Right atrium auricular region (tissue), 2 donors: Measurements from ENCODE around the gene PFKFB2. TPM values are rescaled to one million over a fixed set of nuclear protein-coding genes. Genes with fewer than 3 reads are reported as not detected.

Source experiments
- DNase-seq: peaks from one replicate; pipeline ENCODE4 v3.0.0-alpha.2; 2019; ENCODE audit warnings: low spot score
- H3K27ac ChIP-seq, 2 donors: fragments of 200-600 bp; sonication (generic); 1 replicate in 1 of 2; 2 replicates in 1 of 2; pipeline ENCODE4 v1.5.1; 2016 to 2019
- H3K27me3 ChIP-seq, 2 donors: fragments of 200-600 bp; sonication (generic); one replicate each; pipeline versions ENCODE4 v1.5.1 to v1.6.0; 2017 to 2019
- H3K36me3 ChIP-seq: fragments of 200-600 bp; sonication (generic); one replicate; pipeline ENCODE4 v1.5.1; 2016
- H3K4me1 ChIP-seq, 2 donors: fragments of 200-600 bp; sonication (generic); one replicate each; pipeline versions ENCODE4 v1.5.1 to v1.6.0; 2017 to 2019
- H3K4me3 ChIP-seq, 2 donors: fragments of 200-600 bp; sonication (generic); 1 replicate in 1 of 2; 2 replicates in 1 of 2; pipeline ENCODE4 v1.5.1; 2017 to 2019; ENCODE audit warnings: mild to moderate bottlenecking in 1 of 2, moderate library complexity in 1 of 2
- H3K9me3 ChIP-seq, 2 donors: fragments of 200-600 bp; sonication (generic); one replicate each; pipeline ENCODE4 v1.5.1; 2019
- CTCF ChIP-seq, 2 donors: fragments of 200-600 bp; sonication (generic); IDR thresholded peaks; one replicate each; pipeline ENCODE4 v1.5.1; 2019; ENCODE audit warnings: antibody characterized with exemption in 2 of 2
- total RNA-seq, 2 donors: library from RNA; depleted of rRNA; stranded (reverse); fragments of >200 nt; gene quantifications; one replicate each; pipeline ENCODE4 v1.1.0, GENCODE V29; 2016

PFKFB2 gene
- total RNA-seq, 2 donors from 2014 or later = 11.8 to 27.5 TPM

GRCh38 chr1:207015791-207016190, 37.3 kb upstream of the PFKFB2 start:
- H3K27ac ChIP-seq = no peak overlapping the region
- H3K4me1 ChIP-seq = no peaks in the 10 kb centered on the region
- TF ChIP-seq CTCF (IDR thresholded peaks at IDR 0.05) = no peak
- H3K36me3 ChIP-seq = no peaks in the 10 kb centered on the region
- no peaks in the 10 kb centered on the region for H3K27me3 ChIP-seq
- H3K4me3 ChIP-seq = no peak overlapping the region
- no peak for DNase-seq
- no peaks in the 10 kb centered on the region for H3K9me3 ChIP-seq

GRCh38 chr1:207017615-207018559, 35.2 kb upstream of the PFKFB2 start:
- DNase-seq = no peak
- Histone ChIP-seq H3K36me3 (no peaks in the 10 kb centered on the region), H3K27ac (no peak overlapping the region), H3K9me3 (no peaks in the 10 kb centered on the region), H3K4me1 (no peaks in the 10 kb centered on the region), H3K4me3 (no peak overlapping the region), H3K27me3 (no peaks in the 10 kb centered on the region)
- no peak for TF ChIP-seq CTCF (IDR thresholded peaks at IDR 0.05)

GRCh38 chr1:207018707-207019106, 34.4 kb upstream of the PFKFB2 start:
- DNase-seq = no peak
- Histone ChIP-seq H3K27ac (no peak overlapping the region), H3K4me1 (peaks cover 0 to 3% of the 10 kb centered on the region in 2 donors), H3K36me3 (no peaks in the 10 kb centered on the region), H3K4me3 (no peak overlapping the region), H3K27me3 (no peaks in the 10 kb centered on the region), H3K9me3 (no peaks in the 10 kb centered on the region)
- no peak for TF ChIP-seq CTCF (IDR thresholded peaks at IDR 0.05)

GRCh38 chr1:207019161-207019560, 33.9 kb upstream of the PFKFB2 start:
- Histone ChIP-seq H3K36me3 (no peaks in the 10 kb centered on the region), H3K9me3 (no peaks in the 10 kb centered on the region), H3K4me3 (no peak overlapping the region), H3K27me3 (no peaks in the 10 kb centered on the region), H3K4me1 (peaks cover 0 to 8% of the 10 kb centered on the region in 2 donors), H3K27ac (no peak overlapping the region)
- TF ChIP-seq CTCF (IDR thresholded peaks at IDR 0.05) = no peak
- no peak for DNase-seq

GRCh38 chr1:207019661-207020060, 33.4 kb upstream of the PFKFB2 start:
- Histone ChIP-seq H3K36me3 (no peaks in the 10 kb centered on the region), H3K4me1 (peaks cover 0 to 13% of the 10 kb centered on the region in 2 donors), H3K4me3 (no peak overlapping the region), H3K9me3 (no peaks in the 10 kb centered on the region), H3K27ac (no peak overlapping the region), H3K27me3 (no peaks in the 10 kb centered on the region)
- no peak for TF ChIP-seq CTCF (IDR thresholded peaks at IDR 0.05)
- no peak for DNase-seq
